ENCODE measurements around the gene ARHGEF7.

ARHGEF7 gene

GRCh38 chr13:111156421-111156820 lies 41.3 kb downstream of the ARHGEF7 start:
- peaks cover 73% of the 10 kb centered on the region for H3K79me2 ChIP-seq (ENCODE audit: low read length)
- H3K4me3 ChIP-seq (ENCODE audit: low read length) = no peak overlapping the region
- H3K9ac ChIP-seq (ENCODE audit: low read length) = no peak overlapping the region
- H2AFZ ChIP-seq (ENCODE audit: low read depth, low read length) = no peak overlapping the region
- H4K20me1 ChIP-seq (ENCODE audit: insufficient read depth, low read length) = peaks cover 36% of the 10 kb centered on the region
- H3K36me3 ChIP-seq (replicated peaks; ENCODE audit: low read depth, low read length) = peaks cover 26% of the 10 kb centered on the region
- H3K27me3 ChIP-seq (ENCODE audit: low read depth, low read length) = no peaks in the 10 kb centered on the region
- H3K4me1 ChIP-seq (ENCODE audit: low read length) = peaks cover 17% of the 10 kb centered on the region
- H3K4me2 ChIP-seq (ENCODE audit: low read length) = no peak overlapping the region
- H3K9me3 ChIP-seq (ENCODE audit: insufficient read depth, low read length) = no peaks in the 10 kb centered on the region
- H3K27ac ChIP-seq (ENCODE audit: low read length) = no peak overlapping the region
- TF ChIP-seq CTCF (IDR thresholded peaks at IDR 0.05; ENCODE audit: low read depth, low read length) (no peak), EZH2phosphoT487 (IDR thresholded peaks at IDR 0.05; ENCODE audit: low read depth) (no peak)

GRCh38 chr13:111158136-111158805 lies 43.2 kb downstream of the ARHGEF7 start:
- no peak for TF ChIP-seq CTCF (IDR thresholded peaks at IDR 0.05; ENCODE audit: low read depth, low read length)
- no peak for TF ChIP-seq EZH2phosphoT487 (IDR thresholded peaks at IDR 0.05; ENCODE audit: low read depth)
- H3K36me3 ChIP-seq (replicated peaks; ENCODE audit: low read depth, low read length) = peaks cover 27% of the 10 kb centered on the region
- no peak overlapping the region for H3K4me3 ChIP-seq (ENCODE audit: low read length)
- no peak overlapping the region for H2AFZ ChIP-seq (ENCODE audit: low read depth, low read length)
- no peaks in the 10 kb centered on the region for H3K27me3 ChIP-seq (ENCODE audit: low read depth, low read length)
- H3K27ac ChIP-seq (ENCODE audit: low read length) = no peak overlapping the region
- peaks cover 54% of the 10 kb centered on the region for H4K20me1 ChIP-seq (ENCODE audit: insufficient read depth, low read length)
- no peak overlapping the region for H3K4me2 ChIP-seq (ENCODE audit: low read length)
- H3K9ac ChIP-seq (ENCODE audit: low read length) = no peak overlapping the region
- H3K4me1 ChIP-seq (ENCODE audit: low read length) = peaks cover 23% of the 10 kb centered on the region
- peaks cover 91% of the 10 kb centered on the region for H3K79me2 ChIP-seq (ENCODE audit: low read length)
- no peaks in the 10 kb centered on the region for H3K9me3 ChIP-seq (ENCODE audit: insufficient read depth, low read length)

- H3K9ac ChIP-seq (ENCODE audit: low read length) = no peak overlapping the region
Observed at GRCh38 chr13:111159362-111160320, 44.5 kb downstream of the ARHGEF7 start.

GRCh38 chr13:111160648-111161047 lies 45.5 kb downstream of the ARHGEF7 start:
- peaks cover 70% of the 10 kb centered on the region for H4K20me1 ChIP-seq (ENCODE audit: insufficient read depth, low read length)
- no peak overlapping the region for H3K4me3 ChIP-seq (ENCODE audit: low read length)
- H3K79me2 ChIP-seq (ENCODE audit: low read length) = peaks cover 93% of the 10 kb centered on the region
- H3K9me3 ChIP-seq (ENCODE audit: insufficient read depth, low read length) = no peaks in the 10 kb centered on the region
- H3K36me3 ChIP-seq (replicated peaks; ENCODE audit: low read depth, low read length) = peaks cover 33% of the 10 kb centered on the region
- TF ChIP-seq CTCF (IDR thresholded peaks at IDR 0.05; ENCODE audit: low read depth, low read length) (no peak), EZH2phosphoT487 (IDR thresholded peaks at IDR 0.05; ENCODE audit: low read depth) (no peak)
- H2AFZ ChIP-seq (ENCODE audit: low read depth, low read length) = no peak overlapping the region
- H3K27ac ChIP-seq (ENCODE audit: low read length) = no peak overlapping the region
- H3K4me1 ChIP-seq (ENCODE audit: low read length) = peaks cover 16% of the 10 kb centered on the region
- no peak overlapping the region for H3K4me2 ChIP-seq (ENCODE audit: low read length)
- no peaks in the 10 kb centered on the region for H3K27me3 ChIP-seq (ENCODE audit: low read depth, low read length)
- H3K9ac ChIP-seq (ENCODE audit: low read length) = no peak overlapping the region

More at GRCh38 chr13:111159362-111160320, 44.5 kb downstream of the ARHGEF7 start:
- Histone ChIP-seq H3K4me2 (ENCODE audit: low read length) (no peak overlapping the region), H3K27ac (ENCODE audit: low read length) (no peak overlapping the region), H3K9me3 (ENCODE audit: insufficient read depth, low read length) (no peaks in the 10 kb centered on the region), H3K79me2 (ENCODE audit: low read length) (peaks cover 93% of the 10 kb centered on the region), H3K36me3 (replicated peaks; ENCODE audit: low read depth, low read length) (peaks cover 33% of the 10 kb centered on the region), H3K4me1 (ENCODE audit: low read length) (peaks cover 20% of the 10 kb centered on the region), H4K20me1 (ENCODE audit: insufficient read depth, low read length) (peaks cover 61% of the 10 kb centered on the region), H3K4me3 (ENCODE audit: low read length) (no peak overlapping the region), H3K27me3 (ENCODE audit: low read depth, low read length) (no peaks in the 10 kb centered on the region), H2AFZ (ENCODE audit: low read depth, low read length) (no peak overlapping the region)
- TF ChIP-seq EZH2phosphoT487 (IDR thresholded peaks at IDR 0.05; ENCODE audit: low read depth) = no peak

Measured in OCI-LY3 (cell line).